ENCODE results near the gene PRIMPOL. TPM values are rescaled to one million over a fixed set of nuclear protein-coding genes. Genes with fewer than 3 reads are reported as not detected.

The PRIMPOL gene
- total and polyA plus RNA-seq, 9 of the 15 experiments (the other 6 are each of a cell fraction or from before 2014, with no cell fraction given) = 11.0 to 32.0 (median 16.1) TPM

DNA sequence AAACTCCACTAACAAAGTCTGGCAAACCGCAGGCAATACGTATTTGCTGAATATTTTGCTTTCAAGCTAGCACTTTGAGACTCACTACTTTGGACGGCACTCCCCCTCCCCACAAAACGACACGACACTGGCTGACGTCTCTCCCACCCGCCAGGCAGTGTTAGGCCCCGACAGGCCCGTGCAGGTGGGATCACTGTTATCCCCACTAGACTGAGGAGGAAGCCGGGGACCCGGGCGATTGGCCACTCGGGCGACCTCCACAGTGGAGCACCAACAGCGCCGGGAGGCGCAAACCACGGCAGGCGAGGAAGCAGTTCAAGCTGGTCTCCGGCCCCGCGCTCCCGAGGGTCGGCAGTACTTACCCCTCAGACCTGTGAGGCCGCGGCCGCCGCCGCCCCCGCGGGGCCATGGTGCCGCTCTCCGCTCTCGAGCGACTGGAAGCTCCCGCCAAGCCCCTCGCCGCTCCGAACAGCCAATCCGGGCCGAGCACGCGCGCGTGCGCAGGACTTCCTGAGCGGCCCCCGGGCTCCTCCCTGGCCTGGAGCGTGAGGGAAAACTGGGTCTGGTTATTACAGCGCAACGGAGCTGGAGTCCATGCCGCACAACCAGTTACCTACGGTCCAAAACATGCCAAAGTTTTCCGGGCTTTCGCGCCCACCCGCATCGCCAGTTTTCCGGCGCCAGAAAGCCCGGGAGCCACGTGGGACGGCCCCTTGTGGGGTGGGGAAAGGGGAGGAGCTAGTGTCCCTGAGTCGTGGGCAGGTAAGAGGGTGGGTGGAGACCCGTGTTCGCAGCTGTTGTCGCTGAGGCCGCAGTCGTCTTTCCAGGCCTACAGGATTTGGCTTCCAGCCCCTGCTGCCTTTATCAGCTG is 84.4 kb downstream of the PRIMPOL start, which contains the start of gene CENPU (continued):
- TF ChIP-seq MGA (IDR thresholded peaks at IDR 0.05) = peak; percentile 88
- no peak for TF ChIP-seq ZNF780A (CRISPR knock-in tag; IDR thresholded peaks at IDR 0.05)
- no peak for TF ChIP-seq ADNP (tag; IDR thresholded peaks at IDR 0.05)
- TF ChIP-seq POU5F1 (IDR thresholded peaks at IDR 0.05; ENCODE audit: borderline replicate concordance, low read depth, low read length, partially characterized antibody) = peak; percentile 71
- no peak for TF ChIP-seq ZBTB17 (CRISPR knock-in tag; IDR thresholded peaks at IDR 0.05)
- TF ChIP-seq DIDO1 (tag; IDR thresholded peaks at IDR 0.05; ENCODE audit: low read depth) = no peak
- peak in 1 of 2 experiments; percentile 49; a peak in 2 of 4 replicates for TF ChIP-seq ETV6 (IDR thresholded peaks at IDR 0.05; ENCODE audit: borderline replicate concordance in 1 of 2, low read depth in 2 of 2, low read length in 1 of 2)
- peak; percentile 69; the same call in 1 of the 2 replicates for TF ChIP-seq ETV6 (CRISPR knock-in tag; IDR thresholded peaks at IDR 0.05; ENCODE audit: borderline replicate concordance)
- peak; percentile 64; the same call in 1 of the 2 replicates for TF ChIP-seq BHLHE40 (IDR thresholded peaks at IDR 0.05; ENCODE audit: low read length)
- peak; percentile 49; the same call in 1 of the 2 replicates for TF ChIP-seq ZNF224 (CRISPR knock-in tag; IDR thresholded peaks at IDR 0.05)
- TF ChIP-seq ZNF668 (CRISPR knock-in tag; IDR thresholded peaks at IDR 0.05) = no peak
- no peak for TF ChIP-seq U2AF2 (optimal IDR thresholded peaks at IDR 0.05; ENCODE audit: low read depth, low read length)
- no peak for TF ChIP-seq EWSR1 (IDR thresholded peaks at IDR 0.05; ENCODE audit: borderline replicate concordance, low read depth, partially characterized antibody)
- TF ChIP-seq CBFA2T2 (conservative IDR thresholded peaks at IDR 0.05) = peak; percentile 48
- TF ChIP-seq SREBF1 (IDR thresholded peaks at IDR 0.05; ENCODE audit: borderline replicate concordance, low read depth, low read length) = no peak
- peak; percentile 64 for TF ChIP-seq ZNF384 (IDR thresholded peaks at IDR 0.05; ENCODE audit: low read depth, low read length)

All from K562 (cell line).